GM18511 (cell line): ENCODE results near the gene MAP9.
"Not testable (repeated sequence)": the region's sequence is repeated elsewhere in the genome, so short reads cannot be mapped to it uniquely, and the experiment has no call there.

Experiments used
- ATAC-seq: cut with Tn5 transposase; IDR thresholded peaks from one replicate; pipeline ENCODE4 v1.9.1; 2021; ENCODE audit warnings: mild to moderate bottlenecking, moderate library complexity; ENCODE audit not compliant: unreplicated experiment

MAP9 gene

DNA sequence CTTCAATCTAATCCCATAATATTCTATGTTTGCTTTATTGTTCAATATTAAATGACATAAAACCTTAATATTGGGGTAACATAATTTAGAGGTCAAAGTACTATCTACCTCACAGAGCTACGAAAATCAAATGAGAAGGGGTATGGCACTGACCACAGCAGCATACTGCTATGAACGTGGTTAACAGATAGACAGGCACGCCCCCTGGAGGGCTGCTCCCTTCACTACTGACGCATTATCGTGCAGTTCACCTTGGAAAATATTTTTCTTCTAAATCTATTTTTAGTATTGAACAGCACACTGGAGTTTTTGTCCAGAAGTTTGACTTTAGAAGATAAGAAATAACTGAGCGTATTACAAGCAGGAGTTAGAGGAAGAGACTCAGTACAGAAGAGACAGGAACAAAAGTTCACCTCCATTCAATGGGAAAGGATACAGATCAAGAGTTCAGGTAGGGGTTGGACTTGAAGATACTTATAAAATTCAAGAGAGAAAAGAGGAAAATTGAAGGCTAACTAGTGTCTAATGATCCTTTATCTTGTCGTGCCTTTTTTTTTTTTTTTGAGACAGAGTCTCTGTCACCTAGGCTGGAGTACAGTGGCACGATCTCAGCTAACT lies 22.7 kb downstream of the MAP9 start:
- ATAC-seq: peak; percentile 85

- no peak for ATAC-seq
Observed at GRCh38 chr4:155342142-155342541, 34.6 kb downstream of the MAP9 start.

DNA sequence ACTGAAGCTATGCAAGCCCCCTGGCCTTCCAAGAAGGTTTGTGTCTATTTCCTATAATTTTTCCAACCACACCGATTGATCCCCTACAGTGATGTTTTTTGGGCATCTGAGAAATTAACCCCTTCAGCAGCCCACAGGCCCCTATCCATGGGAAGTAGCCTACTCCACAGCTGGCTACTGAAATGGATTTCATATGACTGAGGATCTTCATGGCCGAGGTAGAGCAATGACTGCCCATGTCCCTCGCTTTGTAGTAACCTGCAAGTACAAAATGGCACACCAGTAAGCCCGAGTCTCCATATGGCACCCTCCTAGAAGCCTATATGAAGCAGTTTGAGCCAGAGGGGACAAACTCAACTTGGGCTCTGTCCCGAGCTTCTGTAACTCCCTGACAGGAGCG lies 36.8 kb downstream of the MAP9 start:
- ATAC-seq: no peak

DNA sequence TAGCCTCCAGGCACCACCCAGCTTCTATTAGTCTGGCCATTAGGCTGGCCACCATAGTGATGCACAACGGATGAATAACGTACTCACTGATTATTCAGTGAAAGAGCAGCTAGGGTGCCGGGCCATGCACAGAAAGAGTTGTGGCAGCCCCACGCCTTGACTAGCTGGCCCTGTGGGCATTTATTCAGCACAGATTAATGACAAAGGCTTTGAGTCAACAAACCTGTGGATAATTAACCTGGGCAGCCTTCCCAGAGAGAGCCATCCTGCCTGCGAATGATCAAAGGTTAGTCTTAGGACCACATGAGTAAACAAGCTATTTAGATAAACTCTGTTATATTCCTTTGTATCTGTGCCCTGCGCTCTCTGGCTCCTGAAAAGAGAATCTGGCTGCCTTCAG lies 37.2 kb downstream of the MAP9 start:
- ATAC-seq: no peak

GRCh38 chr4:155338196-155338595 lies 38.6 kb downstream of the MAP9 start:
- ATAC-seq: no peak

DNA sequence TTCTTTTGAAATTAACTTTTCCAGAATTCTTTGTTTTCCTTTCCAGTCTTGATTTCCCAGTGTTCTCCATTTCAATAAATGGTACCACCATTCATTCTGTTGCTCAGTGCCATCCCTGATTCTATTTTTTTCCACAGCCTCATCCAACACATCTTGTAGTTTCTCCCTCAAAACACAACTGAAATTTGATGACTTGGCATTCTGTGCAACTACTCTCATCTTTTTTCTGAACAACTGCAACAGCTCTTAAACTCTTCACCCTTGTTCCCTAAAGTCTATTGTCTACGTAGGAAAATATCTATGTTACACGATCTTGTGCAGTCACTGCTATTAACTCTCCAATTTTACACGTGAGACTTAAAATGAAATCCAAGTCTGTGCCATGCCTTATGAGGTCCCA lies 40.5 kb downstream of the MAP9 start:
- no peak for ATAC-seq

GRCh38 chr4:155331478-155331877 lies 45.3 kb downstream of the MAP9 start:
- ATAC-seq: no peak

GRCh38 chr4:155322782-155323181 lies 54.0 kb downstream of the MAP9 start:
- no peak for ATAC-seq

- ATAC-seq: no peak
Observed at GRCh38 chr4:155321006-155321405, 55.8 kb downstream of the MAP9 start.

DNA sequence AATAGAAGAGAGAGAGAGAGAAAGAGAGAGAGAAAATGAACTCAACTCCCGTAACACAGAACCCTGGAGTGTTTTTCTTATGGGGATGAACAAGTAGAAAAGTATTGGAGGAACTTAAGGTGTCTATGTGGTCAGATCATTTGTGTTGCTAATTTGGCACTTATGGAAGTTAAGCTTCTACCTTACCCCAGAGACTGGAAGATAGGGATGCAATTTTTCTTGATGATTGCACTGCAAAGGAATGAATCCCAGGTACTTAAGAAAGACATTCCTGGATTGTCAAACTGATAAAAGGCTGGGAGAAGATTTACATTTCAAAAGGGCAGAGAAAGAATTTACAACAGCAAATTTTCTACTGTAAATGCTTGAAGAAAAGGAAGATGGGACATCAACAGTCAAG lies 57.2 kb downstream of the MAP9 start:
- ATAC-seq: no peak

GRCh38 chr4:155312027-155312426 lies 64.7 kb downstream of the MAP9 start:
- not testable (repeated sequence) for ATAC-seq

DNA sequence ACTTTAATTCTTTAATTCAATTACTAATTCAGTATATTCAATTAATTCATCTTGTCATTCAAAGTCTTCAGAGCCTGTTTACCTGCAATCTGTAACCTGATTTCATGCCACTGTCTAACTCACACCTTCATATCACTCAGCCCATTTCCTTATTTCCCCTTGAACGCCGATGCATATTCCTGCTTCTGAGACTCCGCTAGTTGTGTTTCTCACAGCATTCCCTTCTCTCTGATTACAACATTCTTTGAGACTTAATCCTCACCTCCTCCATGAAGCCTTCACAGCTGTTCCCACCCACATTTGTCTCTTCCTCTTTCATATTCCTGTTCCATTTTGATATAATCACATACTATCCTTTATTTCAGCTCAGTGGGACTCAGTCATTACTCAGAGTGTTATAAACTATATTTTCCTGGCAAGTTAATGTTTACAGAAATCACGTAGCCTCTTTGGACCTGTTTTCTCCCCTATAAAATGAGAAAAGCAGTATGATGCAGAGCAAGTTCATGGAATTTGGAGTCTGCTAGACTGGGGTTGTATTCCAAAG lies 69.0 kb downstream of the MAP9 start:
- ATAC-seq: no peak

- ATAC-seq: no peak
Observed at GRCh38 chr4:155305619-155306018, 71.1 kb downstream of the MAP9 start.

- no peak for ATAC-seq
Observed at GRCh38 chr4:155304375-155304774, 72.4 kb downstream of the MAP9 start.

DNA sequence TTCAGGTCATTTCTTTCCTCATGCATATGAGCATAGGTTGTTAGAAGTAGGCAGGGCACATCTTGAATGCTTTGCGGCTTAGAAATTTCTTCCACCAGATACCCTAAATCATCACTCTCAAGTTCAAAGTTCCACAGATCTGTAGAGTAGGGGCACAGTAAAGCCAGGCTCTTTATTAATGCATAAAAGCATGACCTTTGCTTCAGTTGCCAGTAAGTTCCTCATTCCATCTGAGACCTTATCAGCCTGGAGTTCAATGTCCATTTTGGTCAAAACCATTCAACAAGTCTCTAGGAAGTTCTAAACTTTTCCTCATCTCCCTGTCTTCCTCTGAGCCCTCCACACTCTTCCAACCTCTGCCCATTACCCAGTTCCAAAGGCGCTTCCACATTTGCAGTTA lies 77.7 kb downstream of the MAP9 start:
- no peak for ATAC-seq
